HepG2 (cell line): ENCODE results near the gene IL17F. TPM values are rescaled to one million over a fixed set of nuclear protein-coding genes. Genes with fewer than 3 reads are reported as not detected.

ENCODE experiments used
- ATF1 ChIP-seq: IDR thresholded peaks from 2 replicates; pipeline ENCODE4 v1.6.1; 2016; ENCODE audit warnings: mild to moderate bottlenecking, control low read depth
- BRD4 ChIP-seq: sonication (generic); formaldehyde crosslinking; IDR thresholded peaks from 2 replicates; pipeline ENCODE4 v1.4.0; 2020; ENCODE audit warnings: missing genetic modification reagents
- CBFB ChIP-seq: sonication (generic); formaldehyde crosslinking; IDR thresholded peaks from 2 replicates; pipeline ENCODE4 v1.4.0; 2020; ENCODE audit warnings: missing genetic modification reagents
- CTCF ChIP-seq: sonication (generic); formaldehyde crosslinking; IDR thresholded peaks from 2 replicates; pipeline ENCODE4 v1.5.0; 2020; ENCODE audit warnings: mild to moderate bottlenecking, missing genetic modification reagents, moderate library complexity
- ETV5 ChIP-seq: IDR thresholded peaks from 2 replicates; pipeline ENCODE4 v1.6.1; 2018; ENCODE audit warnings: missing biosample characterization, missing genetic modification reagents, inconsistent platforms, borderline replicate concordance
- GPN1 ChIP-seq: sonication (generic); formaldehyde crosslinking; IDR thresholded peaks from 2 replicates; pipeline ENCODE4 v1.5.1; 2020; ENCODE audit warnings: missing genetic modification reagents, borderline replicate concordance
- NFE2L1 ChIP-seq: sonication (generic); formaldehyde crosslinking; IDR thresholded peaks from 2 replicates; pipeline ENCODE4 v1.4.0; 2020; ENCODE audit warnings: missing genetic modification reagents, mild to moderate bottlenecking, borderline replicate concordance
- NR1H2 ChIP-seq: sonication (generic); formaldehyde crosslinking; IDR thresholded peaks from 2 replicates; pipeline ENCODE4 v1.8.1; 2022; ENCODE audit warnings: low read depth, missing genetic modification reagents, borderline replicate concordance
- NR2F1 ChIP-seq, 2 experiments: fragments of 450-650 bp in 1 of 2; formaldehyde crosslinking in 1 of 2; IDR thresholded peaks; 2 replicates each; pipeline versions ENCODE4 v1.5.0 to v1.6.1; 2016 to 2020; ENCODE audit warnings: mild to moderate bottlenecking in 1 of 2, missing compliant biosample characterization in 1 of 2, missing genetic modification reagents in 1 of 2, moderate library complexity in 1 of 2
- PATZ1 ChIP-seq: sonication (generic); formaldehyde crosslinking; IDR thresholded peaks from 2 replicates; pipeline ENCODE4 v1.4.0; 2020; ENCODE audit warnings: missing genetic modification reagents
- PHF21A ChIP-seq: sonication (generic); formaldehyde crosslinking; IDR thresholded peaks from 2 replicates; pipeline ENCODE4 v1.5.0; 2020; ENCODE audit warnings: mild to moderate bottlenecking, missing genetic modification reagents
- REXO4 ChIP-seq: sonication (generic); formaldehyde crosslinking; IDR thresholded peaks from 2 replicates; pipeline ENCODE4 v1.8.0; 2022; ENCODE audit warnings: missing genetic modification reagents, mild to moderate bottlenecking, borderline replicate concordance
- SP140L ChIP-seq: sonication (generic); formaldehyde crosslinking; IDR thresholded peaks from 2 replicates; pipeline ENCODE4 v1.4.0; 2020; ENCODE audit warnings: missing genetic modification reagents, borderline replicate concordance
- SSRP1 ChIP-seq: IDR thresholded peaks from 2 replicates; pipeline ENCODE4 v1.6.1; 2016; ENCODE audit warnings: control low read depth
- STAT5B ChIP-seq: sonication (generic); formaldehyde crosslinking; IDR thresholded peaks from 2 replicates; pipeline ENCODE4 v1.4.0; 2020; ENCODE audit warnings: missing genetic modification reagents
- TCF7 ChIP-seq: sonication (generic); IDR thresholded peaks from 2 replicates; pipeline ENCODE4 v1.6.1; 2016; ENCODE audit warnings: antibody characterized with exemption, low read depth
- YY1 ChIP-seq: IDR thresholded peaks from 2 replicates; pipeline ENCODE4 v1.6.1; 2011; ENCODE audit warnings: low read length, low read depth, moderate library complexity, mild to moderate bottlenecking; ENCODE audit not compliant: insufficient read depth, insufficient replicate concordance
- ZBTB49 ChIP-seq: sonication (generic); formaldehyde crosslinking; IDR thresholded peaks from 2 replicates; pipeline ENCODE4 v1.4.0; 2020; ENCODE audit warnings: missing genetic modification reagents, borderline replicate concordance
- ZNF205 ChIP-seq: IDR thresholded peaks from 2 replicates; pipeline ENCODE4 v1.6.1; 2018; ENCODE audit warnings: missing biosample characterization, missing genetic modification reagents
- ZNF224 ChIP-seq: sonication (generic); formaldehyde crosslinking; IDR thresholded peaks from 2 replicates; pipeline ENCODE4 v1.5.0; 2020; ENCODE audit warnings: mild to moderate bottlenecking, missing genetic modification reagents
- ZNF24 ChIP-seq: fragments of 450-650 bp; IDR thresholded peaks from 2 replicates; pipeline ENCODE4 v1.6.1; 2017; ENCODE audit warnings: antibody characterized with exemption, mild to moderate bottlenecking
- ZNF264 ChIP-seq: sonication (generic); formaldehyde crosslinking; IDR thresholded peaks from 2 replicates; pipeline ENCODE4 v1.4.0; 2020; ENCODE audit warnings: missing genetic modification reagents
- ZNF3 ChIP-seq: IDR thresholded peaks from 2 replicates; pipeline ENCODE4 v1.7.0; 2017; ENCODE audit warnings: inconsistent platforms
- ZNF317 ChIP-seq: sonication (generic); formaldehyde crosslinking; IDR thresholded peaks from 2 replicates; pipeline ENCODE4 v1.5.0; 2020; ENCODE audit warnings: mild to moderate bottlenecking, missing genetic modification reagents
- ZNF34 ChIP-seq: sonication (generic); formaldehyde crosslinking; IDR thresholded peaks from 2 replicates; pipeline ENCODE4 v1.4.0; 2020; ENCODE audit warnings: mild to moderate bottlenecking, missing genetic modification reagents, borderline replicate concordance
- ZNF550 ChIP-seq: sonication (generic); formaldehyde crosslinking; IDR thresholded peaks from 2 replicates; pipeline ENCODE4 v1.4.0; 2020; ENCODE audit warnings: mild to moderate bottlenecking, missing genetic modification reagents, borderline replicate concordance
- ZNF605 ChIP-seq: sonication (generic); formaldehyde crosslinking; IDR thresholded peaks from 2 replicates; pipeline ENCODE4 v1.8.0; 2022; ENCODE audit warnings: mild to moderate bottlenecking, missing genetic modification reagents
- ZNF678 ChIP-seq: sonication (generic); formaldehyde crosslinking; IDR thresholded peaks from 2 replicates; pipeline ENCODE4 v1.4.0; 2020; ENCODE audit warnings: mild to moderate bottlenecking, missing genetic modification reagents
- ZZZ3 ChIP-seq: sonication (generic); formaldehyde crosslinking; IDR thresholded peaks from 2 replicates; pipeline ENCODE4 v1.4.0; 2020; ENCODE audit warnings: missing genetic modification reagents, mild to moderate bottlenecking, borderline replicate concordance
- polyA plus RNA-seq, 8 experiments: library from polyadenylated mRNA; depleted of rRNA in 3 of 8; stranded (reverse) in 7 of 8; unstranded in 1 of 8; fragments of >200 nt; fragmentation: Illumina TruSeq in 4 of 8; extraction: Trizol in 4 of 8; gene quantifications; 2 replicates each; pipeline versions ENCODE4 v1.2.1 to v1.2.3, GENCODE V29; 2011 to 2016; ENCODE audit warnings: low read depth in 4 of 8, missing spikeins in 1 of 8, mixed read lengths in 1 of 8; ENCODE audit not compliant: insufficient read depth in 1 of 8
- total RNA-seq, 5 experiments: library from RNA; depleted of rRNA; stranded (reverse); fragments of >200 nt; fragmentation: Illumina TruSeq; extraction: Trizol; gene quantifications; 2 replicates each; pipeline ENCODE4 v1.2.3, GENCODE V29; 2016; ENCODE audit warnings: low read depth in 1 of 5

The IL17F gene
- total and polyA plus RNA-seq, 2 of the 13 experiments (the other 11 are each of a cell fraction or from before 2014, with no cell fraction given), result not detected

GRCh38 chr6:52245425-52245824 lies 1.1 kb upstream of the IL17F start (continued):
- TF ChIP-seq ETV5, result peak; percentile 43; the same call in 1 of the 2 replicates
- TF ChIP-seq TCF7, result peak; percentile 59
- TF ChIP-seq BRD4, result no peak
- no peak for TF ChIP-seq REXO4 (CRISPR knock-in tag)
- no peak for TF ChIP-seq ZNF34 (CRISPR knock-in tag)
- TF ChIP-seq ZNF3 (CRISPR knock-in tag), result no peak
- TF ChIP-seq ZNF24, result no peak
- TF ChIP-seq ZBTB49, result no peak
- no peak for TF ChIP-seq SSRP1 (CRISPR knock-in tag)
- TF ChIP-seq YY1, result no peak
- no peak for TF ChIP-seq SP140L (CRISPR knock-in tag)
- no peak for TF ChIP-seq ZNF678
- TF ChIP-seq STAT5B (CRISPR knock-in tag), result no peak
- no peak for TF ChIP-seq ZNF550 (CRISPR knock-in tag)
- TF ChIP-seq ZNF205, result no peak
- TF ChIP-seq CBFB, result no peak
- TF ChIP-seq ZNF264 (CRISPR knock-in tag), result peak; percentile 81
- no peak for TF ChIP-seq CTCF (CRISPR knock-in tag)
- TF ChIP-seq NFE2L1, result no peak
- TF ChIP-seq GPN1 (CRISPR knock-in tag), result no peak
- peak; percentile 77 for TF ChIP-seq PATZ1 (CRISPR knock-in tag)
- TF ChIP-seq ZNF224 (CRISPR knock-in tag), result no peak
- no peak for TF ChIP-seq NR2F1 (CRISPR knock-in tag; IDR thresholded peaks at IDR 0.05)
- 0 out of 2 replicates have a peak, but pooled peaks have one; percentile 39 for TF ChIP-seq ZNF317 (CRISPR knock-in tag)
- no peak for TF ChIP-seq NR1H2 (CRISPR knock-in tag)
- no peak for TF ChIP-seq ATF1 (CRISPR knock-in tag)
- no peak for TF ChIP-seq ZNF605 (CRISPR knock-in tag)
- TF ChIP-seq ZZZ3 (CRISPR knock-in tag), result no peak
- TF ChIP-seq PHF21A (CRISPR knock-in tag), result no peak
